Stomach (tissue), 4 donors: ENCODE results near the gene MT3.

Experiments
- CTCF ChIP-seq, 7 experiments: fragments of 450-650 bp in 4 of 7; fragments of 200-600 bp in 3 of 7; sonication (generic) in 3 of 7; IDR thresholded peaks; one replicate each; pipeline ENCODE4 v1.5.1; 2016 to 2019; ENCODE audit warnings: antibody characterized with exemption in 7 of 7, control low read depth in 2 of 7, mild to moderate bottlenecking in 1 of 7
- POLR2A ChIP-seq, 4 donors: fragments of 450-650 bp; IDR thresholded peaks; one replicate each; pipeline ENCODE4 v1.6.1; 2016; ENCODE audit warnings: antibody characterized with exemption in 4 of 4, control low read depth in 2 of 4, mild to moderate bottlenecking in 1 of 4, moderate library complexity in 1 of 4

DNA sequence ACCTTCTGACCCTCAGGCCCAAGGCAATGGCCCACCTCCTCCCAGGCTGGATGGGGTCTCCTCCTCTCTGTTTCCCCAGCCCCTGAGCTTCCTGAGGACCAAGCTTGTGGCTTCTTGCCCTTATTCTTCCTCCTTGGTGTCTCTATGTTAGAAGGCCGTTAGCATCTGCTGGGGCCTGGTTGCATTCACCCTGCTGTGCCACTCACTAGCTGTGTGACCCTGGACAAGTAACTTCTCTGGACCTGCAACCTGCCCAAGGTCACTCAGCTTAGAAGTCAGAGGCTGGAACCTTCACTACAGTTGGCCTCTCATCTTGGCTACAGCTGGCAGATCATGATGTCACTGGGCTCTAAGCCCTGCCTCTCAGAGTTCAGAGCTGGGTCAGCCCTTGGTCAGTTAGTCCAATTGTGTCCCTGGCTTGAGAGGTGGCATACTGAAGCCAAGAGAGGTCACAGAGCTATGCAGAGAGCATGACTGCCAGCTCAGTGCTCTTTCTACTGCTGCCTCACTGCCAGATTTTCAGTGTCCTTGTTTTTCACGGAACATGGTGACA, 22.0 kb downstream of the MT3 start:
- no peak for TF ChIP-seq POLR2A (IDR thresholded peaks at IDR 0.05)
- TF ChIP-seq CTCF (IDR thresholded peaks at IDR 0.05), result no peak
